Ovary (tissue), 3 donors: Measurements from ENCODE around the gene TRIL.

ENCODE experiments used
- CTCF ChIP-seq, 3 donors: fragments of 450-650 bp in 2 of 3; fragments of 200-600 bp in 1 of 3; IDR thresholded peaks; one replicate each; pipeline versions ENCODE4 v1.5.1 to v1.8.0; 2016 to 2022; ENCODE audit warnings: antibody characterized with exemption in 3 of 3, mild to moderate bottlenecking in 1 of 3
- EP300 ChIP-seq: sonication (generic); formaldehyde crosslinking; IDR thresholded peaks from one replicate; pipeline ENCODE4 v1.6.1; 2017; ENCODE audit warnings: antibody characterized with exemption
- donor health status: DM: no; HTN: no; CAD: no.

- no peak for TF ChIP-seq CTCF (IDR thresholded peaks at IDR 0.05)
- no peak for TF ChIP-seq EP300
Observed at GRCh38 chr7:28961972-28962371, 3.8 kb upstream of the TRIL start.
